ENCODE measurements around the gene TYROBP. TPM values are rescaled to one million over a fixed set of nuclear protein-coding genes. Genes with fewer than 3 reads are reported as not detected.

TYROBP gene
- total and polyA plus RNA-seq, 2 of the 4 experiments (the other 2 are of a cell fraction) = not detected

DNA sequence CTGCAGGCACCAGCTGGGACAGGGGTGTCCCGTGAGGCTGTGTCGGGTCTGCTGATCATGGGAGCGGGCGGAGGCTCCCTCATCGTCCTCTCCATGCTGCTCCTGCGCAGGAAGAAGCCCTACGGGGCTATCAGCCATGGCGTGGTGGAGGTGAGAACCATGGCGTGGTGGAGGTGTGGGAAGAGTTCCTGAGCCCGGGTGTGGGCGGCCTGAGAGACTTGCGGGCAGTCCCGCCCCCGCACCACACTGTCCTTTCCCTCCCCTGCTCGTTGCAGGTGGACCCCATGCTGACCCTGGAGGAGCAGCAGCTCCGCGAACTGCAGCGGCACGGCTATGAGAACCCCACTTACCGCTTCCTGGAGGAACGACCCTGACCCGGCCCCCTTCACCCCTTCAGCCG, 29.0 kb downstream of the TYROBP start:
- H4K8ac ChIP-seq (ENCODE audit: low read depth in 2 of 2, low read length in 2 of 2) = no peak overlapping the region
- H3K27ac ChIP-seq (ENCODE audit: insufficient read depth, low read length) = no peak overlapping the region
- H3K9me3 ChIP-seq (ENCODE audit: control insufficient read depth, insufficient read depth, low read length) = no peaks in the 10 kb centered on the region
- dilution Hi-C loops (cut with HindIII; ENCODE audit: low sequenced_read_pairs, unreplicated experiment) (no loop called here), intact Hi-C loops (cut with micrococcal nuclease) (no loop called here), in situ Hi-C loops (cut with MboI; ENCODE audit: low sequenced_read_pairs) (no loop called here)
- H3K4me1 ChIP-seq (ENCODE audit: control insufficient read depth, insufficient read depth, low read length) = no peaks in the 10 kb centered on the region
- H2AK5ac ChIP-seq (ENCODE audit: low read depth, low read length) = no peak overlapping the region
- H4K20me1 ChIP-seq (ENCODE audit: insufficient read depth, low read length) = peaks cover 5% of the 10 kb centered on the region
- H3K36me3 ChIP-seq (ENCODE audit: control insufficient read depth, insufficient read depth, low read length) = no peaks in the 10 kb centered on the region
- no peak for ATAC-seq (ENCODE audit: low read depth)
- ChIA-PET CTCF (no interaction called here), POLR2A (ENCODE audit: unreplicated experiment) (interaction anchor here (0.6 kb wide), 1 partner anchor 117 kb away, joined by 18 read pairs; no protein-coding TSS in a partner anchor)
- H3K79me1 ChIP-seq (ENCODE audit: low read depth in 1 of 2, low read length in 2 of 2) = no peaks in the 10 kb centered on the region
- no peak overlapping the region for H3K23ac ChIP-seq (ENCODE audit: low read depth, low read length)
- no peak overlapping the region for H4K5ac ChIP-seq (ENCODE audit: low read depth, low read length)
- no peak overlapping the region for H2AK9ac ChIP-seq (replicated peaks; ENCODE audit: low read depth, low read length, poor library complexity)
- 44% methylated on average over 6 of the region's 23 CpGs; no CpG with 5 or more reads in 1 of the 2 experiments for WGBS, 2 experiments (ENCODE audit: extremely low coverage in 2 of 2, insufficient read length in 1 of 2)
- TF ChIP-seq RCOR1 (IDR thresholded peaks at IDR 0.05; ENCODE audit: insufficient replicate concordance, low read length) (no peak), SMC3 (IDR thresholded peaks at IDR 0.05; ENCODE audit: low read depth, low read length) (no peak), MXI1 (IDR thresholded peaks at IDR 0.05; ENCODE audit: borderline replicate concordance, low read depth, low read length) (no peak), MAZ (IDR thresholded peaks at IDR 0.05; ENCODE audit: borderline replicate concordance, low read depth, low read length) (no peak), MAFK (IDR thresholded peaks at IDR 0.05; ENCODE audit: low read depth, low read length) (no peak), CHD1 (IDR thresholded peaks at IDR 0.05; ENCODE audit: low read depth, low read length) (no peak), FOS (IDR thresholded peaks at IDR 0.05; ENCODE audit: low read depth, low read length) (no peak)
- TF ChIP-seq, protein P1, sequence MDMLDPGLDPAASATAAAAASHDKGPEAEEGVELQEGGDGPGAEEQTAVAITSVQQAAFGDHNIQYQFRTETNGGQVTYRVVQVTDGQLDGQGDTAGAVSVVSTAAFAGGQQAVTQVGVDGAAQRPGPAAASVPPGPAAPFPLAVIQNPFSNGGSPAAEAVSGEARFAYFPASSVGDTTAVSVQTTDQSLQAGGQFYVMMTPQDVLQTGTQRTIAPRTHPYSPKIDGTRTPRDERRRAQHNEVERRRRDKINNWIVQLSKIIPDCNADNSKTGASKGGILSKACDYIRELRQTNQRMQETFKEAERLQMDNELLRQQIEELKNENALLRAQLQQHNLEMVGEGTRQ (IDR thresholded peaks at IDR 0.05; ENCODE audit: low read depth, low read length) = no peak
- TF ChIP-seq, protein P2, sequence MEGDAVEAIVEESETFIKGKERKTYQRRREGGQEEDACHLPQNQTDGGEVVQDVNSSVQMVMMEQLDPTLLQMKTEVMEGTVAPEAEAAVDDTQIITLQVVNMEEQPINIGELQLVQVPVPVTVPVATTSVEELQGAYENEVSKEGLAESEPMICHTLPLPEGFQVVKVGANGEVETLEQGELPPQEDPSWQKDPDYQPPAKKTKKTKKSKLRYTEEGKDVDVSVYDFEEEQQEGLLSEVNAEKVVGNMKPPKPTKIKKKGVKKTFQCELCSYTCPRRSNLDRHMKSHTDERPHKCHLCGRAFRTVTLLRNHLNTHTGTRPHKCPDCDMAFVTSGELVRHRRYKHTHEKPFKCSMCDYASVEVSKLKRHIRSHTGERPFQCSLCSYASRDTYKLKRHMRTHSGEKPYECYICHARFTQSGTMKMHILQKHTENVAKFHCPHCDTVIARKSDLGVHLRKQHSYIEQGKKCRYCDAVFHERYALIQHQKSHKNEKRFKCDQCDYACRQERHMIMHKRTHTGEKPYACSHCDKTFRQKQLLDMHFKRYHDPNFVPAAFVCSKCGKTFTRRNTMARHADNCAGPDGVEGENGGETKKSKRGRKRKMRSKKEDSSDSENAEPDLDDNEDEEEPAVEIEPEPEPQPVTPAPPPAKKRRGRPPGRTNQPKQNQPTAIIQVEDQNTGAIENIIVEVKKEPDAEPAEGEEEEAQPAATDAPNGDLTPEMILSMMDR (conservative IDR thresholded peaks at IDR 0.05; ENCODE audit: low read depth, low read length) = no peak
- TF ChIP-seq, protein P3, sequence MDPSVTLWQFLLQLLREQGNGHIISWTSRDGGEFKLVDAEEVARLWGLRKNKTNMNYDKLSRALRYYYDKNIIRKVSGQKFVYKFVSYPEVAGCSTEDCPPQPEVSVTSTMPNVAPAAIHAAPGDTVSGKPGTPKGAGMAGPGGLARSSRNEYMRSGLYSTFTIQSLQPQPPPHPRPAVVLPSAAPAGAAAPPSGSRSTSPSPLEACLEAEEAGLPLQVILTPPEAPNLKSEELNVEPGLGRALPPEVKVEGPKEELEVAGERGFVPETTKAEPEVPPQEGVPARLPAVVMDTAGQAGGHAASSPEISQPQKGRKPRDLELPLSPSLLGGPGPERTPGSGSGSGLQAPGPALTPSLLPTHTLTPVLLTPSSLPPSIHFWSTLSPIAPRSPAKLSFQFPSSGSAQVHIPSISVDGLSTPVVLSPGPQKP (IDR thresholded peaks at IDR 0.05; ENCODE audit: borderline replicate concordance, low read depth, low read length) = no peak
- no peak overlapping the region for H3K14ac ChIP-seq (replicated peaks; ENCODE audit: low read depth, low read length)
- no peaks in the 10 kb centered on the region for H3K27me3 ChIP-seq (ENCODE audit: control insufficient read depth, insufficient read depth, low read length)
- no TSS peak for BruUV-seq (replicated peaks)
- H2AFZ ChIP-seq (replicated peaks; ENCODE audit: low read length, poor library complexity) = no peak overlapping the region
- no peak overlapping the region for H3K56ac ChIP-seq (ENCODE audit: extremely low read depth, insufficient read depth, low read length)
- no peak overlapping the region for H3K18ac ChIP-seq (ENCODE audit: low read depth, low read length)
- H3K9me1 ChIP-seq (ENCODE audit: insufficient read depth, low read length) = no peaks in the 10 kb centered on the region
- H2BK120ac ChIP-seq (ENCODE audit: low read depth, low read length) = no peak overlapping the region
- no peak overlapping the region for H2BK5ac ChIP-seq (ENCODE audit: low read depth, low read length, poor library complexity, severe bottlenecking)
- H2BK20ac ChIP-seq (ENCODE audit: low read depth, low read length) = no peak overlapping the region
- H3K4me2 ChIP-seq (ENCODE audit: low read depth, low read length) = no peak overlapping the region
- H3K4ac ChIP-seq (ENCODE audit: low read depth, low read length) = no peak overlapping the region
- no peak overlapping the region for H2BK15ac ChIP-seq (ENCODE audit: low read depth, low read length)
- no peak overlapping the region for H4K91ac ChIP-seq (ENCODE audit: insufficient read depth, low read depth, low read length)
- no peak for DNase-seq
- H3K4me3 ChIP-seq (ENCODE audit: insufficient read depth, low read depth, low read length) = no peak overlapping the region
- no peak overlapping the region for H3K9ac ChIP-seq (ENCODE audit: low read depth, low read length)
